ENCODE results near the gene C7orf25.
A peak's percentile ranks its signal among the peaks of the same experiment; 100 is the strongest.
"Not testable (repeated sequence)": the region's sequence is repeated elsewhere in the genome, so short reads cannot be mapped to it uniquely, and the experiment has no call there.

C7orf25 gene

GRCh38 chr7:42928754-42929153 lies 16.9 kb upstream of the C7orf25 start:
- FAIRE-seq = no peak

GRCh38 chr7:42926204-42926603 lies 14.3 kb upstream of the C7orf25 start:
- no peak for FAIRE-seq

GRCh38 chr7:42925630-42926029 lies 13.8 kb upstream of the C7orf25 start:
- FAIRE-seq = no peak

GRCh38 chr7:42924223-42924838 lies 12.5 kb upstream of the C7orf25 start:
- FAIRE-seq = no peak

GRCh38 chr7:42922017-42922753 lies 10.3 kb upstream of the C7orf25 start:
- FAIRE-seq = peak; percentile 78

- FAIRE-seq = no peak
Observed at GRCh38 chr7:42915356-42915755, 3.5 kb upstream of the C7orf25 start.

GRCh38 chr7:42914421-42915045 lies 2.7 kb upstream of the C7orf25 start:
- FAIRE-seq = no peak

- no peak for FAIRE-seq
Observed at GRCh38 chr7:42914009-42914408, 2.1 kb upstream of the C7orf25 start.

GRCh38 chr7:42913591-42913990 lies 1.7 kb upstream of the C7orf25 start:
- FAIRE-seq = no peak

GRCh38 chr7:42910306-42910705 lies 1.6 kb downstream of the C7orf25 start:
- no peak for FAIRE-seq

- no peak for FAIRE-seq
Observed at GRCh38 chr7:42907316-42907715, 4.6 kb downstream of the C7orf25 start.

GRCh38 chr7:42906181-42906580 lies 5.7 kb downstream of the C7orf25 start:
- no peak for FAIRE-seq

- FAIRE-seq = no peak
Observed at GRCh38 chr7:42902331-42902730, 9.5 kb downstream of the C7orf25 start.

GRCh38 chr7:42900842-42901241 lies 11.0 kb downstream of the C7orf25 start:
- peak; percentile 41 for FAIRE-seq

- no peak for FAIRE-seq
Observed at GRCh38 chr7:42893346-42894240, 18.3 kb downstream of the C7orf25 start.

GRCh38 chr7:42886893-42887505 lies 24.9 kb downstream of the C7orf25 start:
- FAIRE-seq = no peak

- FAIRE-seq = peak; percentile 41
Observed at GRCh38 chr7:42886129-42886528, 25.7 kb downstream of the C7orf25 start.

GRCh38 chr7:42885183-42885582 lies 26.7 kb downstream of the C7orf25 start:
- FAIRE-seq = not testable (repeated sequence)

GRCh38 chr7:42883950-42884349 lies 27.9 kb downstream of the C7orf25 start:
- no peak for FAIRE-seq

GRCh38 chr7:42880392-42880791 lies 31.5 kb downstream of the C7orf25 start:
- no peak for FAIRE-seq

- FAIRE-seq = no peak
Observed at GRCh38 chr7:42878303-42878702, 33.6 kb downstream of the C7orf25 start.

- FAIRE-seq = no peak
Observed at GRCh38 chr7:42877862-42878261, 34.0 kb downstream of the C7orf25 start.

Measured in G401.6 (cell line).